Naive thymus-derived CD8-positive, alpha-beta T cell (primary cell): ENCODE data around the gene CORIN. TPM values are rescaled to one million over a fixed set of nuclear protein-coding genes. Genes with fewer than 3 reads are reported as not detected.
"Not testable (repeated sequence)": the region's sequence is repeated elsewhere in the genome, so short reads cannot be mapped to it uniquely, and the experiment has no call there.

ENCODE experiments used
- ATAC-seq, 2 donors: fragments of 150-1000 bp; cut with Tn5 transposase in 1 of 2; sonication (Bioruptor Pico), chemical (Tn5 transposase) in 1 of 2; 1 replicate in 1 of 2; 2 replicates in 1 of 2; pipeline ENCODE4 v1.10.0; 2021; ENCODE audit warnings: mild to moderate bottlenecking in 2 of 2, moderate library complexity in 2 of 2
- POLR2A ChIA-PET: fragments of 350-600 bp; sonication (Branson Sonifier 250); formaldehyde crosslinking; loops from one replicate; lab custom pipeline; 2021; ENCODE audit warnings: antibody characterized with exemption; lab: Charles Lee
- DNase-seq, 10 donors: peaks; one replicate each; pipeline versions ENCODE4 v3.0.0 to v3.0.0-alpha.2; 2020 to 2022
- H3K27ac Mint-ChIP-seq, 10 donors: one replicate each; pipeline ENCODE4 v1.8.0; 2020 to 2022; ENCODE audit warnings: mild to moderate bottlenecking in 10 of 10, mixed read lengths in 10 of 10, moderate library complexity in 4 of 10, inconsistent platforms in 1 of 10
- H3K27me3 Mint-ChIP-seq, 5 donors: one replicate each; pipeline ENCODE4 v1.8.0; 2021 to 2022; ENCODE audit warnings: mixed read lengths in 5 of 5
- H3K36me3 Mint-ChIP-seq, 3 donors: one replicate each; pipeline ENCODE4 v1.8.0; 2020 to 2022; ENCODE audit warnings: mixed read lengths in 3 of 3, mild to moderate bottlenecking in 2 of 3, inconsistent platforms in 1 of 3
- H3K4me1 Mint-ChIP-seq, 4 donors: one replicate each; pipeline ENCODE4 v1.8.0; 2021 to 2022; ENCODE audit warnings: mixed read lengths in 4 of 4
- H3K4me3 Mint-ChIP-seq, 10 donors: one replicate each; pipeline ENCODE4 v1.8.0; 2020 to 2022; ENCODE audit warnings: mild to moderate bottlenecking in 10 of 10, mixed read lengths in 10 of 10, moderate library complexity in 6 of 10, inconsistent platforms in 1 of 10
- H3K9me3 Mint-ChIP-seq, 9 donors: one replicate each; pipeline ENCODE4 v1.8.0; 2020 to 2022; ENCODE audit warnings: mixed read lengths in 9 of 9, mild to moderate bottlenecking in 3 of 9, inconsistent platforms in 1 of 9, moderate library complexity in 1 of 9
- polyA plus RNA-seq, 3 donors: library from polyadenylated mRNA; unstranded; fragments of 300-500 nt; fragmentation: Illumina TruSeq; gene quantifications; one replicate each; pipeline ENCODE4 v1.2.3, GENCODE V29; 2021
- total RNA-seq, 8 experiments: library from RNA in 2 of 8; stranded (reverse) in 2 of 8; gene quantifications; one replicate each; pipeline ENCODE4 v1.2.3 and lab custom pipeline; 2021 to 2026

Gene CORIN
- total and polyA plus RNA-seq, 5 experiments from 2014 or later, result 0.05 to 0.49 (median 0.31) TPM; not detected in 2

DNA sequence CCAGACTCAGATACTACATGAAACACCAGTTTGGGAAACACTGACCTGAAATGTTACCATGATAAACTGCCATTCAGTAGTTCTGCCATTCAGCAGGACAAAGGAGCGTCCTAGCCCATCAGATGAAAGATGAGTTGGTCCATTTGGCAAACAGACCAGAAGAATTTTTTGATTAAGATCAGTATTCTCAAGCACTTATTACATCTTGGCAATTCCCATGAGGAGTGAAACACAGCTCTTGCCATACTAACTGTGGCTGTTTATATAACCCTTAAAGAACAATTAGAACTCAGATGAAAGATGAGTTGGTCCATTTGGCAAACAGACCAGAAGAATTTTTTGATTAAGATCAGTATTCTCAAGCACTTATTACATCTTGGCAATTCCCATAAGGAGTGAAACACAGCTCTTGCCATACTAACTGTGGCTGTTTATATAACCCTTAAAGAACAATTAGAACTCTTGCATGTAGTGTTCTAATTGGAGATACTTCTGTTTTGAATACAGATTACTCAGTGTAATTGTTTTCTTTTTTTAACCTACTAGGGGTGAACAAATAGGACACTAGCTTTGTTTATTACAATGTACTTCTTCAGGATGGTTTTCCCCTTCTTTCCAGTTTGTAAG, 146.0 kb downstream of the CORIN start:
- H3K4me3 Mint-ChIP-seq, H3K9me3 Mint-ChIP-seq, DNase-seq, H3K27ac Mint-ChIP-seq, ATAC-seq, POLR2A ChIA-PET, H3K36me3 Mint-ChIP-seq, H3K4me1 Mint-ChIP-seq: not testable (repeated sequence)
- H3K27me3 Mint-ChIP-seq, result peaks cover 5 to 16% (median 8%) of the 10 kb centered on the region in 5 donors

DNA sequence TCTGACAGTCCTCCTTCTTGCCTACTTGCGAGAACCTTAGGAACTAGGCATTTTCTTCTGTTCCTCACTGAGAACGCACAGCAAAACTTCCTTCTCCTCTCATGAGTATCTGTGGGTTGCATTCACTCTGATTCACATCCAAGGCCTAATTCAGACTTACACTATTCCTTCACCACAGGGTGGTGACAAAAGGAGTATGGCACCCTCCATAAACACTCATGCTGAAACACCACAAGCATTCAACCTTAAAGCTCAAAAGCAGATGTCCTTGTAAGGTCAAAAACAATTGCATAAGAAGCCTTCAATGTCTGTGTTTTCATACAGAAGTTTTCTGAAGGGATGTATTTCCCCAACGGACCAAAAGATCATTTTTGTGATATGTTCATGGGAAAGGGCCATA, 147.3 kb downstream of the CORIN start:
- Mint-ChIP-seq H3K27me3 (peaks cover 1 to 11% (median 5%) of the 10 kb centered on the region in 5 donors), H3K4me1 (no peaks in the 10 kb centered on the region), H3K9me3 (no peaks in the 10 kb centered on the region), H3K36me3 (no peaks in the 10 kb centered on the region), H3K27ac (no peak overlapping the region), H3K4me3 (no peak overlapping the region)
- no peak for ATAC-seq
- DNase-seq, result no peak
- POLR2A ChIA-PET, result no interaction called here

DNA sequence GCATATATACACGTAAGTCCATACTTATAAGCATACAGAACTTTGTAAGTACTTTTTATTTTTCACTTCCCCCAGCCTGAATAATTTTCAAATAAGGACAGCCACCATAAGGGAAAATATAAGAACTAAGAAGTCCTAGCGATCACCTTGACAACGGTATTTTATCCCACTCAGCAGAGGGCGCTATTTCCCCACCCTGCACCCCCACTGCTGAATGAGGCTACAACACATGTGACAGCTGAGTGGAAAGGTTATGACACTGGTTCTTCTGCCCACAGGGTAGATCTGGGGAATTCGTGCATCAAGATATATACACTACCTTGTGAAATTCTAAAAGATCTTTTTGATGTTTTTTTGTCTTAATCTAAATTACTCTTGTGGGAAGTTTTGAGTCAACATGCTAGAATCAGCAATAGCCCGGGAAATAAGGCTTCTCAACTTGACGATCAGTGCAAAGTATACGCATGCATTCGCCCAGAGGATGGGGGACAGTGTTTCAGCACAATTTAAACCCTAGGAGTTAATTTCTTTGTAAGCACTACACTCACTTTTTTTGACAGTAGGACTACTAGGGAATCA, 151.5 kb downstream of the CORIN start:
- POLR2A ChIA-PET, result no interaction called here
- peak; percentile 57 to 68 for ATAC-seq
- Mint-ChIP-seq H3K27me3 (peaks cover 7 to 12% (median 9%) of the 10 kb centered on the region in 5 donors), H3K9me3 (no peaks in the 10 kb centered on the region), H3K27ac (no peak overlapping the region), H3K4me1 (no peaks in the 10 kb centered on the region), H3K36me3 (no peaks in the 10 kb centered on the region), H3K4me3 (no peak overlapping the region)
- DNase-seq, result peak; percentile 26 to 66 (median 46)

DNA sequence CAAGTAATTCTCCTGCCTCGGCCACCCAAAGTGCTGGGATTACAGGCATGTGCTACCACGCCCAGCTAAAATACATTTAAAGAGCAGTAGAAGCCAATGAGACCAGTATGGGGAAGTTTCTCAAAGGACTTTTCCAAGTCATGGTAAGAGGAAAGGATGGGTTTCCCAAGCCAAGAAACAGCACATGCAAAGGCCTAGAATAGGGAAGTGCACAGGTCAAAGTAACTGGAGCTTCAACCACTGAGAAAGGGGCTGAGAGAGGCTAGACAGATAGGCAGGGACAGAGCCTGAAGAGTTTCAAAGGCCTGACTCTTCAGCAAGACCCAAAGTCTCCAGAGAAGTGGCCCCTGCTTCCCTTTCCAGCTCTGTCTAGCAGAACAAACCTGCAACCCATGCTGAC, 162.1 kb downstream of the CORIN start:
- ATAC-seq, result no peak
- no peaks in the 10 kb centered on the region for H3K36me3 Mint-ChIP-seq
- POLR2A ChIA-PET, result no interaction called here
- peaks cover 6 to 40% (median 9%) of the 10 kb centered on the region in 5 donors for H3K27me3 Mint-ChIP-seq
- no peaks in the 10 kb centered on the region for H3K4me1 Mint-ChIP-seq
- H3K4me3 Mint-ChIP-seq, result no peak overlapping the region
- H3K27ac Mint-ChIP-seq, result no peak overlapping the region
- DNase-seq, result no peak
- H3K9me3 Mint-ChIP-seq, result no peaks in the 10 kb centered on the region

DNA sequence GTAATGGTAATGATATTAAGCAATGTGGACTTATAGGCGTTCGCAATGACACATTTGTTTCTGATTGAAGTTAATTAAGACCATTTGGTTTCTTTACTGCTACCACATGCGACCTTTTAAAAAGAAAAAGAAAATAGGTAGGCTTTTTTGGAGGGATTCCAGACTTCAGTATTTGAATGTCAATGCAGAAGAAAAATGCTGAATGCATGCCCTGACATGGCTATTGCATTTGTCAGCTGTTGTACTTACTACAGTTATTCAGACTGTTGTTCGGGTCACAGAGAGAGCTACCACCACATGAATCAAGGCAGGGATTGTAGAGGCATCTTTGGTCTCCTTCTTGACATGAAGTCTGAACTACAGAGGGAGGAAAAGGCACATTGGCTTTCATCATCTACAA, 163.7 kb downstream of the CORIN start:
- Mint-ChIP-seq H3K4me1 (no peaks in the 10 kb centered on the region), H3K27ac (no peak overlapping the region), H3K4me3 (no peak overlapping the region), H3K27me3 (peaks cover 1 to 34% (median 11%) of the 10 kb centered on the region in 5 donors), H3K9me3 (no peaks in the 10 kb centered on the region), H3K36me3 (no peaks in the 10 kb centered on the region)
- DNase-seq, result no peak
- no peak for ATAC-seq
- POLR2A ChIA-PET, result no interaction called here

DNA sequence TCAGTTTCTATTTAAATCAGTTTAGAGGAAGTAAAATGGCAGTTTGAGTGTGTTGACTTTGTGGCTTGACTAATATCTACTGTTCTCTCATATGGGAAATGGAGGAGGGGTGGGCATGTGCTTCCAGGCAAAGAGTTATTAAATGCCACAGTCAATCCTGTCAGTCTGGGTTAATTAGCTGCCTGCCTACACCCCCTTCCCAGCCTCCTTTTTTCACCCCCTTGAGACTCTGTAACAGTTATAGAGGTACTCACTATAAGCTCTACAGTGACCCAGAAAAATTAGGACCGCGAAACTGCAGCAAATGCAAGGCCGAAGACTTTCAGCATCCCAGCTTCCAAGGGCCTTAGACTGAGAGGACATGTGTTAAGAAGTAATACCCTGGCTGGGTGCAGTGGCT, 165.2 kb downstream of the CORIN start:
- H3K4me3 Mint-ChIP-seq, result no peak overlapping the region
- H3K4me1 Mint-ChIP-seq, result peaks cover 0 to 2% (median 0%) of the 10 kb centered on the region in 4 donors
- H3K9me3 Mint-ChIP-seq, result no peaks in the 10 kb centered on the region
- no peaks in the 10 kb centered on the region for H3K36me3 Mint-ChIP-seq
- POLR2A ChIA-PET, result no interaction called here
- no peak overlapping the region for H3K27ac Mint-ChIP-seq
- H3K27me3 Mint-ChIP-seq, result peaks cover 1 to 22% (median 14%) of the 10 kb centered on the region in 5 donors
- DNase-seq, result no peak
- no peak for ATAC-seq

DNA sequence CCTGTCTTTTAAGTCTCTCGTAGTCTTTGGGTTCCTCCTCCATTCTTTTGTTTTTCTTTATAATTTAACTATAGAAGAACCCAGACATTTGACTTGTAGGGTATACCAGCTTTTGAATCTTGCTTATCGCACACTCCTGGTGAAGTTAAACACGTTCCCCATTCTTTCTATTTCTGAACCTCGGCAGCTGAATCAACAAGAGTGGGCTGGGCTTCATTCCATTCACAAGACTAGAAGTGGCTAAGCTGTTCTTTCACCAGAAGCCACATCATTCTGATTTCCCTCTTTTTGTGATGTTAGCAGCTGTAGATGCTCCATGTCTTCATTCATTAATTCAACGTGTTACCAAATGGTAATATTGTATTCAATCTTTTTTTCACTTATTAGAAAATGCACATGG, 167.9 kb downstream of the CORIN start:
- H3K27me3 Mint-ChIP-seq, result peaks cover 8 to 28% (median 16%) of the 10 kb centered on the region in 5 donors
- H3K4me3 Mint-ChIP-seq, result no peak overlapping the region
- DNase-seq, result no peak
- no peak overlapping the region for H3K27ac Mint-ChIP-seq
- H3K9me3 Mint-ChIP-seq, result no peaks in the 10 kb centered on the region
- POLR2A ChIA-PET, result no interaction called here
- peaks cover 0 to 2% (median 0%) of the 10 kb centered on the region in 4 donors for H3K4me1 Mint-ChIP-seq
- H3K36me3 Mint-ChIP-seq, result no peaks in the 10 kb centered on the region
- no peak for ATAC-seq

DNA sequence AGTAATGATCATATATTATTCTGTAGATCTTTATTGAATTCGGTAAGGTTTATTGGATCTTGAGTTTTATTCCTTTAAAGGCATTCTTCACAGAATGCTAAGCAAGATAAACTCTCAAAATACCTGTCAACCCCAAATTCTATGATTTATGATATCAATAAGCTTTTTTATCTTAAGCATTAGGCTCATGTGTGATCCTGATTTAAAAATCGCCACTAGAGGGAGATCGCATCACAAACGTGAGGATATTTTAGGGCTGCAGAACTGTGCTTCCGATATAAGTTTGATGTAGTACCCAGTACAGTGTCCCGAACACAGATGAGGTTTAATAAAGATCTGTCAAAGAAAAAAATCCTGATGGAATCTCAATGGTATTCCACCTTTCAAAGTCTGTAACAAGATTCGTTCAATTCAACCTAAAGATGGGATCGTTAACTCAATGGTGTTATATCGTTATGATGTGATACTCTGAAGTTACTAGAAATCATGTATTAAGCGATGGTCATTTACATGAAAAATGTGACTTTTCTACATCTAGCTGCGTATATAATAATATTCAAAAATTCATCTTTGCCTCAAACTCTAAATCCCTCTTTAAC, 169.0 kb downstream of the CORIN start:
- H3K27me3 Mint-ChIP-seq, result peaks cover 8 to 21% (median 16%) of the 10 kb centered on the region in 5 donors
- DNase-seq (peak in 5 of 10 donors; percentile 9 to 51 (median 28)), ATAC-seq (peak in 1 of 2 donors; percentile 64)
- H3K36me3 Mint-ChIP-seq, result no peaks in the 10 kb centered on the region
- POLR2A ChIA-PET, result no interaction called here
- no peak overlapping the region for H3K4me3 Mint-ChIP-seq
- peaks cover 0 to 2% (median 0%) of the 10 kb centered on the region in 4 donors for H3K4me1 Mint-ChIP-seq
- no peak overlapping the region for H3K27ac Mint-ChIP-seq
- H3K9me3 Mint-ChIP-seq, result no peaks in the 10 kb centered on the region

DNA sequence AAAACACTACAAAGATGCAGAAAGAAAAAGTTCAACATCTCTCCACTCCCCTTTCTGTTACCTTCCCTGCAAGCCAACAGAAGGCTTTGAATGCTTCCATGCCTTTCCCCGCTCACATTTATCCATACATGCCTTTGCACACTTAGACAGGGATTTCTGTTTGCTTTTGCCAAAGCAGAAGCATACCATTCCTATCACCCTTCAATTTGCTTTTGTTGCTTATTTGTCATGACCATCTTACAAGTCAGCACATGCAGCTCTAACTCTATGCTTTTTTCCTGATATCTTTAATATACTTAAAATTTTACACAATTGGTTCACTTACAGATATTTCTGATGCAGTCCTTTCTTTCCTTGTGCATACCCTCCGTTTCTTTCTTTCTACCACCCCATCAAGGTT, 169.6 kb downstream of the CORIN start:
- ATAC-seq, result no peak
- POLR2A ChIA-PET, result no interaction called here
- H3K4me1 Mint-ChIP-seq, result peaks cover 0 to 2% (median 0%) of the 10 kb centered on the region in 4 donors
- no peaks in the 10 kb centered on the region for H3K9me3 Mint-ChIP-seq
- no peak overlapping the region for H3K27ac Mint-ChIP-seq
- H3K27me3 Mint-ChIP-seq, result peaks cover 8 to 18% (median 13%) of the 10 kb centered on the region in 5 donors
- DNase-seq, result no peak
- no peak overlapping the region for H3K4me3 Mint-ChIP-seq
- H3K36me3 Mint-ChIP-seq, result no peaks in the 10 kb centered on the region

DNA sequence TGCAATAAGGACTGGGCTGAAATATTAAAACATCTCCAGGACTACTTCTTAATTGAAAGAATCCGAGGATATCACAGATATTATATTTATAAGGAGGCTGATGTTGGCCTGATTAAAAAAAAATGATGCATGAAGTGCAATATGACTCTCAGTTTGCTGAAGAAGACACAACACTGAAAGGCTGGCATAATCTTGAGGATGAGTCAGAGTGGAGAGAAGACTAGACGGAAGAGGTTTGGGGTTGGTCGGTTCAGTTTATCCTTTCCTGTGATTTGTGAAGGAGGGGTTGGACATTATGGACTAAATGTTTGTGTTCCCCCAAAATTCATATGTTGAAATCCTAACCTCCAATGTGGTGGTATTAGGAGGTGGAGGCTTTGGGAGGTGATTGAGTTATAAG, 170.3 kb downstream of the CORIN start:
- no peak for ATAC-seq
- no peaks in the 10 kb centered on the region for H3K9me3 Mint-ChIP-seq
- H3K27ac Mint-ChIP-seq, result no peak overlapping the region
- POLR2A ChIA-PET, result no interaction called here
- H3K27me3 Mint-ChIP-seq, result peaks cover 8 to 18% (median 13%) of the 10 kb centered on the region in 5 donors
- no peaks in the 10 kb centered on the region for H3K36me3 Mint-ChIP-seq
- no peak overlapping the region for H3K4me3 Mint-ChIP-seq
- DNase-seq, result no peak
- H3K4me1 Mint-ChIP-seq, result peaks cover 0 to 2% (median 0%) of the 10 kb centered on the region in 4 donors

DNA sequence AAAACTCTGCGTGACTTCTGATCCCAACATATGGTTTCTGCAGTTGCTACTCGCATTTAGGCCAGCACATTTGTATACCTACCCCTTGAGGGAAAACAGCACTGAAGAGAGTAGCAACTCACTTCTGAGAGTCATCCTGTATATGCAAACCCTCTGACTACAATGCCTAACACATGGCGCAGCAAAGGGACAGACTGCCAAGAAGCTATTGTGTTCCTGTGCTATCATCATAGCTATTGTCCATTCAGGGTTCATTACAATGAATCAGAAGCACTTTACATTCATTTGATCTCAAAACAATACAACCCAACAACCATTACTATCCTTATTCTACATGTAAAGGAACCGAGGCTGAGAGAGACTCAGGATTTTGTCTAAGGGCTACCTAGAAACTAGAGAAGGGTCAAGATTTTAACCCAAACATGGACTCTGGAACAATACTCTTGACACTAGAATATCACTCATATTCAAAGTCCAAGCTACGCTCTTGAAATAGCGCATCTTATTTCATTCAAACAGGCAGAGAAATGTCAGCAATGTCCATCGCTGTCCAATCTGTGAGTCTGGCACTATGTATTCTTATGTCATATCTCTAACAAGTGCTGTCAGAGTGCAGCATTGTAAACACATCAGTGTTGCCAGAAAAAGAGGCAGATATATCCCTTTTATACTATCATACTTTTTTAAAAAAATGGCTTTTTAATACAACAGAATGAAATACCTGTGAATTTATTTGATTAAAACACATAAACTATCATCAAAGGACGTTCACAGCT, 173.6 kb downstream of the CORIN start:
- no peak for DNase-seq
- ATAC-seq, result no peak
- Mint-ChIP-seq H3K36me3 (no peaks in the 10 kb centered on the region), H3K4me3 (no peak overlapping the region), H3K9me3 (no peaks in the 10 kb centered on the region), H3K27ac (no peak overlapping the region), H3K27me3 (peaks cover 6 to 13% (median 8%) of the 10 kb centered on the region in 5 donors), H3K4me1 (peaks cover 0 to 2% (median 0%) of the 10 kb centered on the region in 4 donors)
- POLR2A ChIA-PET, result no interaction called here

DNA sequence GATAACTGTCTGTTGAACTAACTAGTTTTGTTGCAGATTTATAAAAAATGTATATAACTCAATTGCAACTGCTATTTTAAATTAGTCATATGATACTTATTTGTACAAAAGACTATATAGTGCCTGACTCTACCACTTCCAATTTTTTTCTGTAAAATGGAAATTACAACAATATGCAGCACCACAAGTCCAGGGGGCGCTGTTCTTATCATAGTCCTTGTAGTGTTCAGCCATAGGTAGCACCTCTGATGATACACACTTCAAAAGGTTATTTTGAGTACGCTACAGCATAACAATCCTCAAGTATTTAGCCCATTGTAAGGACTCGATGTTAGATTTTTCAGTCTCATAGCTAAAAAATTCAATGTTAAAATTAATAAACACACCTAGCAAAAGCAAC, 174.9 kb downstream of the CORIN start:
- DNase-seq (no peak), ATAC-seq (no peak)
- Mint-ChIP-seq H3K4me1 (no peaks in the 10 kb centered on the region), H3K9me3 (no peaks in the 10 kb centered on the region), H3K36me3 (peaks cover 0 to under 1% (median 0%) of the 10 kb centered on the region in 3 donors), H3K27me3 (peaks cover 5 to 9% (median 7%) of the 10 kb centered on the region in 5 donors), H3K27ac (no peak overlapping the region), H3K4me3 (no peak overlapping the region)
- POLR2A ChIA-PET, result no interaction called here

DNA sequence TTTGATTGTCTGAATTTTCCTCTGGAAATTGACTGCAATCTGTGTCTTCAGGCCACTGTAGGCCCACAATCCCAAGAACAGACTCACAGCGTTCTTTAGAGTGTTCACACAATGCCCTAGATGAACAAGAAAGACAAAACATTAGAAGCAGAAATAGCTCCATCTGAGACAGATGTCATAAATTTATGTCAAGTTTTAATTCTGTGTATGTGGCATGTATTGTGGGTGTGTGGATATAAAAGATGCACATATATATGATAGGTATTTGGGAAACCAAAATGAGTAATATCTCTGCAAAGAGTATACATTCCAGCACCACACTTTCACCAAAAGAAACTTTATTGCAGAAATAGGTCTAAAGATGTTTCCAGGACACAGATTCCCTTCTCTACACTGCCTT, 176.1 kb downstream of the CORIN start:
- ATAC-seq (no peak), DNase-seq (no peak)
- H3K27ac Mint-ChIP-seq, result no peak overlapping the region
- H3K27me3 Mint-ChIP-seq, result peaks cover 0 to 11% (median 6%) of the 10 kb centered on the region in 5 donors
- no peaks in the 10 kb centered on the region for H3K4me1 Mint-ChIP-seq
- POLR2A ChIA-PET, result no interaction called here
- H3K36me3 Mint-ChIP-seq, result peaks cover 0 to 6% (median 0%) of the 10 kb centered on the region in 3 donors
- H3K9me3 Mint-ChIP-seq, result peaks cover 0 to 3% (median 0%) of the 10 kb centered on the region in 9 donors
- H3K4me3 Mint-ChIP-seq, result no peak overlapping the region
